ENCODE measurements around the gene COL18A1.

DNA sequence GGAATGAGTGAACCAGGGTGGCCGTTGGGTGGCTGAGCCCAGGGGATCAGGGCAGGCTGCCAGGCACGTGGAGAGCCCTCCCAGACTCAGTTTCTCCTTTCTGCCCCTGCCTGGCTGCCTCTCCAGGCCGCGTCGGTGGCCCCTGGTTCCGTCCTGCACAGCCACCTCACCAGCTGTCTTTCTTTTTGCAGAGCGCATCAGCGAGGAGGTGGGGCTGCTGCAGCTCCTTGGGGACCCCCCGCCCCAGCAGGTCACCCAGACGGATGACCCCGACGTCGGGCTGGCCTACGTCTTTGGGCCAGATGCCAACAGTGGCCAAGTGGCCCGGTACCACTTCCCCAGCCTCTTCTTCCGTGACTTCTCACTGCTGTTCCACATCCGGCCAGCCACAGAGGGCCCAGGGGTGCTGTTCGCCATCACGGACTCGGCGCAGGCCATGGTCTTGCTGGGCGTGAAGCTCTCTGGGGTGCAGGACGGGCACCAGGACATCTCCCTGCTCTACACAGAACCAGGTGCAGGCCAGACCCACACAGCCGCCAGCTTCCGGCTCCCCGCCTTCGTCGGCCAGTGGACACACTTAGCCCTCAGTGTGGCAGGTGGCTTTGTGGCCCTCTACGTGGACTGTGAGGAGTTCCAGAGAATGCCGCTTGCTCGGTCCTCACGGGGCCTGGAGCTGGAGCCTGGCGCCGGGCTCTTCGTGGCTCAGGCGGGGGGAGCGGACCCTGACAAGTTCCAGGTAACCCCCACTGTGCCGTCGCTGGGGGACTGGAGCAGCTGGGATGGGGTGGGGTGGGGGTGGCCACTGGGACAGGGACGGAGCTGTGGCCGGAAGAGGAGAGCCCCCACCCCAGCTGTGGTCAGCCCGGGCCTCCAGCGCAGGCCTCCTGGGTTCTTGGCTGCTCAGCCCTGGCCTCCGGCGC lies 63.3 kb downstream of the COL18A1 start:
- TF ChIP-seq, protein P1, sequence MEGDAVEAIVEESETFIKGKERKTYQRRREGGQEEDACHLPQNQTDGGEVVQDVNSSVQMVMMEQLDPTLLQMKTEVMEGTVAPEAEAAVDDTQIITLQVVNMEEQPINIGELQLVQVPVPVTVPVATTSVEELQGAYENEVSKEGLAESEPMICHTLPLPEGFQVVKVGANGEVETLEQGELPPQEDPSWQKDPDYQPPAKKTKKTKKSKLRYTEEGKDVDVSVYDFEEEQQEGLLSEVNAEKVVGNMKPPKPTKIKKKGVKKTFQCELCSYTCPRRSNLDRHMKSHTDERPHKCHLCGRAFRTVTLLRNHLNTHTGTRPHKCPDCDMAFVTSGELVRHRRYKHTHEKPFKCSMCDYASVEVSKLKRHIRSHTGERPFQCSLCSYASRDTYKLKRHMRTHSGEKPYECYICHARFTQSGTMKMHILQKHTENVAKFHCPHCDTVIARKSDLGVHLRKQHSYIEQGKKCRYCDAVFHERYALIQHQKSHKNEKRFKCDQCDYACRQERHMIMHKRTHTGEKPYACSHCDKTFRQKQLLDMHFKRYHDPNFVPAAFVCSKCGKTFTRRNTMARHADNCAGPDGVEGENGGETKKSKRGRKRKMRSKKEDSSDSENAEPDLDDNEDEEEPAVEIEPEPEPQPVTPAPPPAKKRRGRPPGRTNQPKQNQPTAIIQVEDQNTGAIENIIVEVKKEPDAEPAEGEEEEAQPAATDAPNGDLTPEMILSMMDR (conservative IDR thresholded peaks at IDR 0.05; ENCODE audit: low read depth, low read length): no peak
- TF ChIP-seq EZH2 (IDR thresholded peaks at IDR 0.05; ENCODE audit: borderline replicate concordance, low read depth, low read length, poor library complexity, severe bottlenecking): no peak
